Hematopoietic multipotent progenitor cell treated with erythropoietin and hydrocortisone succinate and interleukin-3 and kit ligand, for 8 days (in vitro differentiated cells): ENCODE data around the gene YDJC.
"Not testable (repeated sequence)": the region's sequence is repeated elsewhere in the genome, so short reads cannot be mapped to it uniquely, and the experiment has no call there.

Experiments
- DNase-seq: peaks from one replicate; pipeline ENCODE4 v3.0.0-alpha.2; 2015

Gene YDJC

DNA sequence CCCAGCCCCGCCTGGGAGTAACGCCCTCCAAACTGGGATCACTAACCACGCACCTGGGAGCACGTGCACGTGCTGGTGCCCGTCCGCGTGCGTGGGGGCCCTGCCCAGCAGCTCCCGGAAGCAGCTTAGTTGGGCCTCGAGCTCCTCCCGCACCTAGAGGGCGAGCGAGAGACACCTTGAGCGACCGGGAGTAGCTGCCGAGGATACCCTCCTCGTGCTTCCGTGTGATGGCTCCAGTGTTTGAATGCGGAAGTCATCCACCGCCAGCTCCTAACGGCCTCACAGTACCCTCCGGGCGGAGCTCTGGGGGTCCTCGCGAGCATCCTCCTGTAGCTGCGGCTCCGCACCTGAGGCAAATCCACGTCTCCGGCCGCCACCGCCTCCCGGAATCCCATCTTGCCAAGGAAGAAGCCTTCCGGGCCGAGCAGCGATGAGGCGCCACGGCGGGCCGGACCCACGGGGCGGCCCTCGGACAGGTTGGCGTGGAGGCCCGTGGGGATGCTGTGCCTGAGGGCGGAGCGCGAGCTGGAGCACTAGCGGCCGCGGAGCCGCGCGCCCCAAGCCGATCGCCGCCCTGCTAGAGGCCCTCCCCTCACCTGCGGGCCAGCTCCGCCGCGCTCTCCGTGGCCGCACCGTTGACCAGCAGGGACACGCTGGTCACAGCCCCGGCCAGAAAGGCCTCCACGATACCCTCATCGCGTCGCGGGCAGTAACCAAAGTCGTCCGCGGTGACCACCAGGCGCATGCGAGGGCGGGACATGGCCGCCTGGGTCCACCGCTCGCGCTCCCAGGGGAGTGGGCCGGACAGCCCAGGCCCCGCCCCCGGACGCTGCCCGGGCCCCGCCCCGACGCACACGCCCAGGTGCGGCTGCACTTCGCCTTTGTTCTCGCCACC is at the start of gene YDJC:
Gene YDJC (minus strand): TSS at position 768 of the 895 bp plus-strand sequence. CDS start 8 bp downstream, at position 760.
- DNase-seq: peak; percentile 96

DNA sequence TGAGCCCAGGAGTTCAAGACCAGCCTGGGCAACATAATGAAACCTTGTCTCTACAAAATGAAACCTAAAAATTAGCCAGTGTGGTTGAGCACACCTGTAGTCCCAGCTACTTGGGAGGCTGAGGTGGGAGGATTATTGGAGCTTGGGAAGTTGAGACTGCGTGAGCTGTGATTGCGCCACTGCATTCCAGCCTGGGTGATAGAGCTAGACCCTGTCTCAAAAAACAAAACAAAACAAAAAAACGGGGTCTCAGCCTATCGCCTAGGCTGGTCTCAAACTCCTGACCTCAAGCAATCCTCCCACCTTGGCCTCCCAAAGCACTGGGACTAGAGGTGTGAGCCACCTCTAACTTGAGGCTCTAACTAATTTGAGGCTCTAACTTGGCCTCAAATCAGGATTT is 49.6 kb upstream of the YDJC start:
- DNase-seq: no peak

DNA sequence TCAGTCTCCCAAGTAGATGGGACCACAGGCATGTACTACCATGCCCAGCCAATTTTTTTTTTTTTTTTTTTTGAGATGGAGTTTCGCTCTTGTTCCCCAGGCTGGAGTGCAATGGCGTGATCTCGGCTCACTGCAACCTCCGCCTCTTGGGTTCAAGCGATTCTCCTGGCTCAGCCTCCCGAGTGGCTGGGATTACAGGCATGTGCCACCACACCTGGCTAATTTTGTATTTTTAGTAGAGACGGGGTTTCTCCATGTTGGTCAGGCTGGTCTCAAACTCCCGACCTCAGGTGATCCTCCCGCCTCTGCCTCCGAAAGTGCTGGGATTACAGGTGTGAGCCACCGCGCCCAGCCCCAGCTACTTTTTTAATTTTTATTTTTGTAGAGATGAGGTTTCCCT is 49.0 kb upstream of the YDJC start:
- DNase-seq: not testable (repeated sequence)

DNA sequence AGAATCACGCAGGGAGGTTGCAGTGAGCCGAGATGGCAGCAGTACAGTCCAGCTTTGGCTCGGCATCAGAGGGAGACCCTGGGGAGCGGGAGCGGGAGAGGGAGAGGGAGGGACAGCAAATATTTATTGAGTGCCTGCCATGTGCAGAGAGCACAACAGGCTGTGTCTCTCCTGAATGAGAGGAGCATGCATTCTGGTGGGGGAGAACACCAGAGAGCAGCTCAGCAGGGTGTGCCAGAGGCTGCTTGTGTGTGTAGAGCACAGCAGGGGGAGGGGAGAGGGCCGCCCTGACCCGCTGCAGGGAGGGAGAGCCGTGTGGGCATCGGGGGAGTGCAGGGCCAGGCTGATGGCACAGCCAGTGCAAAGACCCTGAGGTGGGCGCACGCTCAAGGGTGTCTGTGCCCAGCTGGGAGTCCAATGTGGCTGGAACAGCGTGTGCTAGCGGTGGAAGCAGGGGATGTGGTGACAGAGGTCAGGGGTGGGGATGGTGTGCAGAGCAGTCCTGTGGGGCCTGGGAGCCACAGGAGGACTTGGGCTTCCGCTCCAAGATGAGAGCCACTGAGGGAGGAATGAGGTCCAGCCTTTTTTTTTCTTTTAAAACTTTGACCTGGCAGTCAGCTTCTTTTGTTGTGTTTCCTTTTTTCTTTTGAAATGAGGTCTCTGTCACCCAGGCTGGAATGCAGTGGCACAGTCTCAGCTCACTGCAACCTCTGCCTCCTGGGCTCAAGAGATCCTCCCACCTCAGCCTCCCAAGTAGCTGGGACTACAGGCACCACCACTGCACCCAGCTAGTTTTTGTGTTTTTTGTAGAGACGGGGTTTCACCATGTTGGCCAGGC is 48.0 kb upstream of the YDJC start:
- no peak for DNase-seq

DNA sequence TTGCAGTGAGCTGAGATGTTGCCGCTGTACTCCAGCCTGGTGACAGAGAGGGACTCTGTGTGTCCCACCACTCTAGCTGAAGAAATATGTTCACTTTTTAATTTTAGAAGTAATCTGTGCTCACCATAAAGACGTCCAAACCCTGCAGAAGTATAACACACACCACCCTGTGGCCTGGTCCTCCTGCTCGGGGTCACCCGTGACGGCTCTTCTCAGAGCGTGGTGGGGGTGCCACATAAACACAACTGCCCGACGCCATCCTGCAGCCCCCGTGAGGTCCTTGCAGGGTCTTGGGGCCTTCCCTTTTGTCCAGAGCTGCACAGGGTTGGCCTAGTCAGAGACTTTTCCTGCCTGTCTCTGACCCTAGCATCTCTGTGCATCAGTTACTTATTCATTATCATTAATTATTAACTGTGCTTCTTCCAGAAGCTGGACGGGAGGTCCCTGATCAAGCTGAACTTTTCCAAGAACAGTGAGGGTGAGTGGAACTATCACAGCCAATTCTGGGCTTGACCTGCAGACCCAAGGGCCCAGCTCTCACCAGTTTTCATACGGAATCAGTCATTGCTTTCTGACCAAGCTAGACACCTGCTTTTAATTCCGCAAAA is 44.9 kb upstream of the YDJC start:
- DNase-seq: no peak

DNA sequence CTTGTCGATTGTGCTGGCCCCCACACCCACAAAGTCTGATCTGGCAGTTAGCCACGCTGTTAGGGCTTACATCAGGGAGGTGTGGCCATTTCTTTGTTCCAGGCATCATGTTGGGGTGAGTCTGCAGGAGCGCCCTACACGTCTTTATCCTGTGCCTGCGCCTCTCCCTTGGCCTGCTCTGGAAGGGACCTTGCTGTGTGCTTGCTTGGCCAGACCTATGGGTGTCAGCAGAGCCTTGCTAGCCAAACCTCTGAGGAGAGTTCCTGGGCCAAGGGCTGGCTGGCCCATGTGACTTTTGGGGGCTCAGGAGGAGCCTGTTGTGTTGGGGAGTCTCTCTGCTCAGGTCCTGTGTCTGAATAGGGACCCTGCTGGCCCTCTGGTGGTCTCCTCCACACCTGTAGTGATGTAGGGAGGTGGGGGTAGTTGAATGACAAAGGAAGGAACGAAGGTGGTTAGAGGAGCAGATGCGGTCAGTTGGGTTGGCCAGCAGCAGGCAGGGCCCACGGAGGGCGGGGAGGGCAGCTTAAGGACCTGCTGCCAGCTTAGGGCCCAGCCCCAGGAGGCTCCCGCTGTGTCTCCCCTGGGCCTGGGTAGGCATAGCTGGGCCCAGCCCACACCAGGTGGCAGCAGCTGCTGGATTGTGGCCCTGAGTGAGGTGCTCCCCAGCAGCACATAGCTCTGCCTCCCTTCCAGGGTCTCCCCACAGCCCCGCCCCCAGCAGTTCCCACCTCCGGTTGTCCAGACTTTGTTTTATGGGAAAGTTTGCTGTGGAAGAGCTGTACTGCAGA is 43.9 kb upstream of the YDJC start:
- DNase-seq: peak; percentile 29

DNA sequence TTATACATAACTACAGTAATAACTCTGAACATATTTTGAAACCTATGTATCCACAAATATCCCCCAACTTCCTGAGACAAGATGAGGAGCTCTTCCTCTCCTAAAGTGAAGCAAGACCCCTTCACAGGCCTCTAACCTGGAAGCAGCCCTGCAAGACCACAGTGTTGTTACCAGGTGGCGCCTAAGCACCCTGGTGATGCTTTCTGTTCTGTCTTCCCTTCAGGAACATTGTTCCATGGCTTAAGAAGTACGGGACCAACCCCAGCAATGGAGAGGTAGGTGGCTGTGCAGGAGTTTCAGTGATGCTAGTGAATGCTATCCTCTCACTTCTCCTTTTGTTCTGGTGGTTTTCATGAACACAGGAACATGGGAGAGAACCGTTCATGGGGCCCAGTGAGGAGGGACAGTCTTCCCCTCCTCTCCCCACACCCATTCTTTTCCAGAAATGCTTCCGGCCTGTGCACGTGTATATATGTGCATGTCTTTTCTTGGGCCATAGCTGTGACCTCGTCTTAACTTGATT is 42.3 kb upstream of the YDJC start:
- DNase-seq: no peak

DNA sequence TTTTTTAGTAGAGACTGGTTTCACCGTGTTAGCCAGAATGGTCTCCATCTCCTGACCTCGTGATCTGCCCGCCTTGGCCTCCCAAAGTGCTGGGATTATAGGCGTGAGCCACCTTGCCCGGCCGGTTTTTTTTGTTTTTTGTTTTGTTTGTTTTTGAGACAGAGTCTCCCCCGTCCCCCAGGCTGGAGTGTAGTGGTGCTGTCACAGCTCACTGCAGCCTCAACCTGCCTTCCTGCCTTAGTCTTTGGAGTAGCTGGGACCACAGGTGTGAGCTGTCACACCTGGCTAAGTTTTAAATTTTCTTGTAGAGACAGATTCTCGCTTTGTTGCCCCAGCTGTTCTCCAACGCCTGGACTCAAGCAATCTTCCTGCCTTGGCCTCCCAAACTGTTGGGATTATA is 39.2 kb upstream of the YDJC start:
- DNase-seq: no peak

DNA sequence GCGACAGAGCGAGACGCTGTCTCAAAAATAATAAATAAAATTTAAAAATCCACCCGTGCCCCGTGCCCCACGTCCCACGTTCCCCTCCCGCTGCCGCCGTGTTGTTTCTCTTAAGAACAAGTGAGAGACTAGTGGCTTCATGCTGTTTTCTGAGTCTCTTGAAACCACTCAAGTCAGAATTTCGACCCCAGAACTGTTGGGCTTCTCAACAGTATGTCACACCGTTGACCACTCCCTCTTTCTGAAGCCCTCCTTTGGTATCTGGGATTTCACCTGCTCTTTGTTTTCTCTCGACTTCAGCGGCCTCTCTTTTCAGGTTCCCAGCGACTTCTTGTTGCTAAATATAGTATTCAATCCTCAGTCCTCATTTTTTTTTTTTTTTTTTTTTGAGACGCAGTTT is 37.0 kb upstream of the YDJC start:
- no peak for DNase-seq

DNA sequence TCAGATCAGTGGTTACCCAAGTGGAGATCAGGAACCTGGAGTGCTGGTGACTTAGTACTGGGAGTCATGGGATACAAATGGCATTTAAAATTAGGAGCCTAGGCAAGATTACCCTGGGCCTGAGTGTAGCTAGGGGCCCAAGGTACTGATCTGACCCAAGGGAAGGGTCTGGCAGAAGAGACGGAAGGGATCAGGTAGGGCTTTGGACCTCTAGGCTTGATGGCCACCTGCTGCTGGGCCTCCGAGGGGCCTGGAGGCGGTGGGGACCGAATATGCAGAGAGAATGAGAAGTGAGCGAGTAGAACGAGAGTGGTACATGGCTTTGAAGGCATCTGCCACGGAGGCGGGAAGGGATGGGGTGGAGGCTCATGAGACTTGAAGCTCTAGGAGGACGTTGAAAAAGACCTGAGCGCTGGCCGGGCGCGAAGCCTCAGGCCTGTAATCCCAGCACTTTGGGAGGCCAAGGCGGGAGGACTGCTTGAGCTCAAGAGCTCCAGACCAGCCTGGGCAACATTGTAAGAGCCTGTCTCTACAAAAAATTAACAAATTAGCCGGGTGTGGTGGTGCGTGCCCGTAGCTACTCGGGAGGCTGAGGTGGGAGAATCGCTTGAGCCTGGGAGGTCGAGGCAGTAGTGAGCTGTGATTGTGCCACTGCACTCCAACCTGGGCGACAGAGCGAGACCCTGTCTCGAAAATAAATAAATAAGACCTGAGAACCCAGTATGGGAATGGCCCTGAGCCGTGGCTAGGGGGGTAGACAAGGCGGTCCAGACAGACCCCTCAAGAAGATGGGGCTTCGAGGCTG is 35.4 kb upstream of the YDJC start:
- no peak for DNase-seq

DNA sequence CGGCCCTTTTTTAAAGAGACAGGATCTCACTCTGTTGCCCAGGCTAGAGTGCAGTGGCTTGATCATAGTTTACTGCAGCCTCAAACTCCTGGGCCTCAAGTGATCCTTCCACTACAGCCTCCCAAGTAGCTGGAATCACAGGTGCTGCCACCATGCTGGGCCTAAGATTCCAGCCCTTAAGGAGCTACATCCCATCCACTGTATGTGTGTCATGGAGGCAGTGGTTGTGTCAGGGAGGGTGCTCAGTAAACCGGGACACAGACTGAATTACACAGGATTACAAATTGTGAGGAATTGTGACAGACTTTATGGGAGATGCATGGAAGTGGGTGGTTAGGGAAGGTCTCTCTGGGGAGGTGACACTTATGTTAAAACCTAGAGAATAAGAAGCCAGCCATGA is 33.9 kb upstream of the YDJC start:
- DNase-seq: no peak

DNA sequence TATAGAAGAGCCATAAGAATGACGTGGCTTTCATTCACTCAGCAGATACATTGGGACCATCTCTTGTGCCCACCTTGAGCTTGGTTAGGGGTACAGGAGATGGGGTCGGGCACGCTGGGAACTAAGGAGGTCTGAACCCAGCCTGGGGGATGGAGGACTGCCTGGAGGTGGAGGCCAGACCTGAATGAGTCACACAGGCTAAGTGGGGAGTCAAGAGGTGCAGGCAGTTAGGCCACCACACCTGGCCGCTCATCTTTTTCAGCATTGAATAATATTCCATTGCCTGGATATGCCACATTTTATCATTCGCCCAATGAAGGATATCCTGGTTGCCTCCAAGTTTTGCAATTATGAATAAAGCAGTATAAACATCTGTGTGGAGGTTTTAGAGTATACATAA is 32.2 kb upstream of the YDJC start:
- DNase-seq: no peak

- no peak for DNase-seq
These were observed 31.1 kb upstream of the YDJC start for GRCh38 chr22:21660904-21661303.

- no peak for DNase-seq
These were observed 30.2 kb upstream of the YDJC start for GRCh38 chr22:21659864-21660525.

- peak; percentile 84 for DNase-seq
These were observed 27.7 kb upstream of the YDJC start for GRCh38 chr22:21657360-21658032.

DNA sequence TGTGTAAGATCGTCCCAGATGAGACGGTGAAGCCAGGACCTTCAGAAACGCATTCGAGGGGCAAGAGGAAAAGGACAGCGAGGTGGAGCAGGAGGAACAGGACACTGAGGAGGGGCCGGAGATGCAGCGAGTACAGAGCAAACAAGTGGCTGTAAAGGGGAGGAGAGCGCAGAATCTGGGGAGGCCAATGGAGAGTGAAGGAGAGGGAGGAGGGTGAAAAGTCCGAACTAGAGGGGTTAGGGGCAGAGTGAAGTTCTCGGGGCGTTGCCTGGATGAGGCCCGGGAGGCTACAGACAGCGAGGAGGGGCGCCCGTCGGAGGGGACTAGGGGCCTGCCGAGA is 27.2 kb upstream of the YDJC start:
- DNase-seq: no peak

- no peak for DNase-seq
These were observed 23.0 kb upstream of the YDJC start for GRCh38 chr22:21652547-21653545.

DNA sequence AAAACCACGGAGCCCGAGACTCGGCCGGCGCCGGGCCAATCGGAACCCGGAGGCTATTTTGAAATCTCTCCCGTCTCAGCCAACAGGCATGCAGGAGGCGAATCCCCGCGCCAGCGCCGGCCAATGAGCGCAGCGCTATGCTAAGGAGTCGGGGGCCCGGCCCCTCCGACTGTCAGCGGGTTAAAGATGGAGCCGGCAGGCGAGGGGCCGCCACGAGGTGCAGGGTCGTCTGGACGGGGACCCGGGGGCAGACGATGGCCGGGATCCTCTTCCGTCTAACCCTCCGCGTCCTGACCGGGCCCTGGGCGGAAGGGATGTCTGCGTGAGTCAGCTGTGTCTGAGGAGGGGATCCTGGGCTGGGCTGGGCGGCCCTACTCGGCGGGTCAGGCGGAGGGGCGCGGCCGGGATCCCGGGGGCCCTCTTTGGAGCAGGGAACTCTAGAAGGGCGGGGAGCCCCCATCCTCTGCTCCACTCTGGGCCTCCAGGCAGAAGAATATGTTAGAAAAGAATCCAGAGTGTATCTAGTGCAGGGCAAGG is 22.3 kb upstream of the YDJC start:
- DNase-seq: peak; percentile 88

DNA sequence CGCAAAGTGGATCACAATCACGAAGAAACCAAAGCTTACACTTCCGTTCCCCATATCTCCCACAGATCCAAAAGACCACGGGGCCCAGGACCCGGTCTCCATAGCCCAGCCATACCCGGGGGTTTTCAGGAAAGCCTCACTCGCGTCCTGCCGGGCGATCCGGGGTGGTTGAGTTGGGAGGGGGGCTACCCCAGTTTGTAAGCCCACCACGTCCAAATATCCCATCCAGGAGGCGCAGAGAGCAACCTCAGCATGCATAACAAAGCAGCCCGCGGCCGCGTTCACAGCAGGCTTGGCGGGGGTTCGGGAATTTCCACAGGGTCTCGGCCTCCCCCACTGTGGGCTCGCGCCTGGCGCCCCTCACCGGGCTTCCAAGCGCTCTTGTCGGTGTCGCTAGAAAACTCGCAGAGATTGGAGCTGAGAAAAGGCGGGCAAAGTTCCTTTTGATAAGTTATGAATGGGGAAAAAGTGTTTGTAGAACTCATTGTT is 21.7 kb upstream of the YDJC start:
- DNase-seq: no peak
